ENCODE results near the gene BSN. TPM values are rescaled to one million over a fixed set of nuclear protein-coding genes. Genes with fewer than 3 reads are reported as not detected.

BSN gene
- total and polyA plus RNA-seq, 2 donors (not counting 3 experiments of a cell fraction or from before 2014, with no cell fraction given): 0.04 to 0.27 TPM

- intact Hi-C loops (cut with micrococcal nuclease): no loop called here
- no peaks in the 10 kb centered on the region for H3K9me3 ChIP-seq (replicated peaks; ENCODE audit: control insufficient read depth, insufficient read depth, low read length)
- FAIRE-seq (no peak), DNase-seq (ENCODE audit: low read depth, low spot score) (no peak)
- no peak overlapping the region for H3K4me3 ChIP-seq (replicated peaks in 1 of 3; ENCODE audit: insufficient read depth in 1 of 3, low read depth in 1 of 3, low read length in 3 of 3)
- no peaks in the 10 kb centered on the region for H3K4me1 ChIP-seq (ENCODE audit: control insufficient read depth, extremely low read depth, insufficient read depth, low read length)
- dilution Hi-C loops (cut with MboI; ENCODE audit: extremely low pct_ligation_motif_present, low sequenced_read_pairs): no loop called here
- POLR2A ChIA-PET: no interaction called here
- no peaks in the 10 kb centered on the region for H3K79me2 ChIP-seq (ENCODE audit: control insufficient read depth, insufficient read depth, low read length)
- CTCF ChIA-PET: interaction anchor here (1.4 kb wide), 1 partner anchor 27 kb away, joined by 3 read pairs; no protein-coding TSS in a partner anchor
- no peak overlapping the region for H3K9ac ChIP-seq (replicated peaks; ENCODE audit: extremely low read depth, insufficient read depth, low read length)
- no peaks in the 10 kb centered on the region for H3K9me1 ChIP-seq (replicated peaks; ENCODE audit: control insufficient read depth, extremely low read depth, insufficient read depth, low read length)
- no peak overlapping the region for H3K4me2 ChIP-seq (ENCODE audit: insufficient read depth, low read length)
- peaks cover 2 to 8% of the 10 kb centered on the region in 2 experiments for H3K36me3 ChIP-seq (ENCODE audit: control insufficient read depth in 2 of 2, extremely low read depth in 1 of 2, insufficient read depth in 2 of 2, low read length in 2 of 2)
- H3K27ac ChIP-seq (ENCODE audit: insufficient read depth, low read depth, low read length): no peak overlapping the region
- H4K20me1 ChIP-seq (replicated peaks; ENCODE audit: control insufficient read depth, extremely low read depth, insufficient read depth, low read length): peaks cover 2% of the 10 kb centered on the region
- no TSS peak for BruUV-seq (replicated peaks)
- TF ChIP-seq CTCF (IDR thresholded peaks at IDR 0.05; ENCODE audit: extremely low read depth in 1 of 2, insufficient read depth in 1 of 2, low read depth in 1 of 2, low read length in 2 of 2) (no peak), JUN (IDR thresholded peaks at IDR 0.05; ENCODE audit: borderline replicate concordance, insufficient read depth, insufficient read length, low read depth) (no peak), GATA2 (IDR thresholded peaks at IDR 0.05; ENCODE audit: insufficient read depth, insufficient read length, low read depth, low read length) (no peak), FOS (IDR thresholded peaks at IDR 0.05; ENCODE audit: borderline replicate concordance, insufficient read depth, low read length) (no peak), POLR2A (IDR thresholded peaks at IDR 0.05; ENCODE audit: low read depth, low read length) (no peak), MYC (IDR thresholded peaks at IDR 0.05; ENCODE audit: low read depth, low read length) (no peak), MAX (IDR thresholded peaks at IDR 0.05; ENCODE audit: insufficient read depth, insufficient read length) (no peak), POLR2AphosphoS5 (IDR thresholded peaks at IDR 0.05; ENCODE audit: insufficient read depth, low read depth, low read length) (no peak)
- H3K27me3 ChIP-seq (ENCODE audit: control insufficient read depth in 2 of 2, insufficient read depth in 2 of 2, low read length in 2 of 2): no peaks in the 10 kb centered on the region
- no peak overlapping the region for H2AFZ ChIP-seq (ENCODE audit: low read depth, low read length)
Measured at GRCh38 chr3:49512781-49513355, 41.4 kb upstream of the BSN start.

All from endothelial cell of umbilical vein (primary cell).